HG03159 (cell line): Measurements from ENCODE around the gene MIER2.
"Not testable (repeated sequence)": the region's sequence is repeated elsewhere in the genome, so short reads cannot be mapped to it uniquely, and the experiment has no call there.

Source experiments
- ATAC-seq: cut with Tn5 transposase; IDR thresholded peaks from one replicate; pipeline ENCODE4 v1.9.1; 2021; ENCODE audit warnings: mild to moderate bottlenecking, moderate library complexity; ENCODE audit not compliant: unreplicated experiment

The MIER2 gene

GRCh38 chr19:291006-291521 lies 53.5 kb downstream of the MIER2 start, which contains the start of gene PLPP2:
Gene PLPP2 (minus strand): TSS chr19:291403. CDS start chr19:291336, 67 bp downstream.
- ATAC-seq, result no peak

- ATAC-seq, result no peak
These were observed 54.1 kb downstream of the MIER2 start for GRCh38 chr19:290372-291005.

GRCh38 chr19:289651-290371 lies 54.8 kb downstream of the MIER2 start:
- ATAC-seq, result no peak

- no peak for ATAC-seq
These were observed 55.7 kb downstream of the MIER2 start for GRCh38 chr19:288911-289310.

GRCh38 chr19:287381-287871 lies 57.2 kb downstream of the MIER2 start:
- no peak for ATAC-seq

- ATAC-seq, result no peak
These were observed 61.2 kb downstream of the MIER2 start for GRCh38 chr19:283395-283794.

GRCh38 chr19:282501-282900 lies 62.1 kb downstream of the MIER2 start:
- no peak for ATAC-seq

GRCh38 chr19:281992-282391 lies 62.6 kb downstream of the MIER2 start:
- no peak for ATAC-seq

- no peak for ATAC-seq
These were observed 63.3 kb downstream of the MIER2 start for GRCh38 chr19:281156-281853.

- no peak for ATAC-seq
These were observed 64.0 kb downstream of the MIER2 start for GRCh38 chr19:280541-281009.

GRCh38 chr19:279656-280055 lies 64.9 kb downstream of the MIER2 start:
- no peak for ATAC-seq

- ATAC-seq, result no peak
These were observed 65.4 kb downstream of the MIER2 start for GRCh38 chr19:279231-279630.

- ATAC-seq, result no peak
These were observed 66.9 kb downstream of the MIER2 start for GRCh38 chr19:277581-278165.

- ATAC-seq, result no peak
These were observed 67.5 kb downstream of the MIER2 start for GRCh38 chr19:277131-277530.

- ATAC-seq, result no peak
These were observed 68.5 kb downstream of the MIER2 start for GRCh38 chr19:275958-276646.

- ATAC-seq, result no peak
These were observed 69.6 kb downstream of the MIER2 start for GRCh38 chr19:275000-275399.

GRCh38 chr19:273393-273792 lies 71.2 kb downstream of the MIER2 start:
- ATAC-seq, result no peak

GRCh38 chr19:271856-272255 lies 72.7 kb downstream of the MIER2 start:
- no peak for ATAC-seq

- not testable (repeated sequence) for ATAC-seq
These were observed 73.8 kb downstream of the MIER2 start for GRCh38 chr19:270766-271318.

GRCh38 chr19:269241-269640 lies 75.4 kb downstream of the MIER2 start:
- ATAC-seq, result no peak
